ENCODE results near the gene AHNAK. TPM values are rescaled to one million over a fixed set of nuclear protein-coding genes. Genes with fewer than 3 reads are reported as not detected.

The AHNAK gene
- total and polyA plus RNA-seq, 4 donors, result 22.6 to 110 (median 38.1) TPM

DNA sequence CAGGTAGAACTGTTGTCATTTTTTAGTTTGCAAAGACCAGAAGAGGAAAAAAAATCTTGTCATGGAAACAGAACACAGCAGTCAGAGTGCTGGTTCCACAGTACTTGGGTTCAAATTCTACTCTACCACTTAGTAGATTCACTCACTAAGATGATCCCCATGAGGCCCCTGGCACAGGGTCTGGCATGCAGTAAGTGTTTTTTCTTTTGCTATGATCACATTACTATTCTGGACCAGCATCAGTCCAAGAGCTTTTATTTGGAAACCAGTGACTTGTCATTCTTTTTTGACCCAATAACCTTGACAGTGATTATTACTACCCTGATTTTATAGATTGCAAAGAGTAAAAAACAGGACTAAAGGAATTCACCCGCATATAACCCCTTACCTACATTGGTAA lies 23.0 kb upstream of the AHNAK start:
- Histone ChIP-seq H3K36me3 (ENCODE audit: control insufficient read depth in 4 of 4, insufficient read depth in 3 of 4, low read depth in 1 of 4, low read length in 3 of 4) (peaks cover 7 to 42% (median 34%) of the 10 kb centered on the region in 4 donors), H3K27me3 (ENCODE audit: control insufficient read depth in 4 of 4, insufficient read depth in 4 of 4, low read length in 3 of 4) (no peaks in the 10 kb centered on the region), H3K9me3 (ENCODE audit: control insufficient read depth in 4 of 4, low read length in 3 of 4) (no peaks in the 10 kb centered on the region), H3K9ac (ENCODE audit: low read depth in 1 of 2, low read length in 2 of 2) (no peak overlapping the region), H3K27ac (ENCODE audit: low read depth in 1 of 2, low read length in 2 of 2) (no peak overlapping the region), H3K4me1 (ENCODE audit: control insufficient read depth in 4 of 4, insufficient read depth in 4 of 4, low read length in 3 of 4) (peaks cover 2 to 38% (median 32%) of the 10 kb centered on the region in 4 donors), H3K4me3 (ENCODE audit: low read depth in 1 of 3, low read length in 3 of 3) (no peak overlapping the region)
- WGBS, result 83% methylated on average over 1 of the region's 1 CpG
- no peak for DNase-seq (ENCODE audit: low spot score)
- TF ChIP-seq ATF3 (IDR thresholded peaks at IDR 0.05), result no peak
- TF ChIP-seq YY1 (IDR thresholded peaks at IDR 0.05), result no peak
- no peak for TF ChIP-seq RAD21 (IDR thresholded peaks at IDR 0.05)
- TF ChIP-seq FOXA2 (IDR thresholded peaks at IDR 0.05), result no peak
- TF ChIP-seq, protein P1, sequence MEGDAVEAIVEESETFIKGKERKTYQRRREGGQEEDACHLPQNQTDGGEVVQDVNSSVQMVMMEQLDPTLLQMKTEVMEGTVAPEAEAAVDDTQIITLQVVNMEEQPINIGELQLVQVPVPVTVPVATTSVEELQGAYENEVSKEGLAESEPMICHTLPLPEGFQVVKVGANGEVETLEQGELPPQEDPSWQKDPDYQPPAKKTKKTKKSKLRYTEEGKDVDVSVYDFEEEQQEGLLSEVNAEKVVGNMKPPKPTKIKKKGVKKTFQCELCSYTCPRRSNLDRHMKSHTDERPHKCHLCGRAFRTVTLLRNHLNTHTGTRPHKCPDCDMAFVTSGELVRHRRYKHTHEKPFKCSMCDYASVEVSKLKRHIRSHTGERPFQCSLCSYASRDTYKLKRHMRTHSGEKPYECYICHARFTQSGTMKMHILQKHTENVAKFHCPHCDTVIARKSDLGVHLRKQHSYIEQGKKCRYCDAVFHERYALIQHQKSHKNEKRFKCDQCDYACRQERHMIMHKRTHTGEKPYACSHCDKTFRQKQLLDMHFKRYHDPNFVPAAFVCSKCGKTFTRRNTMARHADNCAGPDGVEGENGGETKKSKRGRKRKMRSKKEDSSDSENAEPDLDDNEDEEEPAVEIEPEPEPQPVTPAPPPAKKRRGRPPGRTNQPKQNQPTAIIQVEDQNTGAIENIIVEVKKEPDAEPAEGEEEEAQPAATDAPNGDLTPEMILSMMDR (IDR thresholded peaks at IDR 0.05; ENCODE audit: low read depth, low read length, missing input control), result no peak
- TF ChIP-seq FOXA1 (IDR thresholded peaks at IDR 0.05), result no peak
- TF ChIP-seq HNF4A (conservative IDR thresholded peaks at IDR 0.05), result no peak
- TF ChIP-seq, protein P2, sequence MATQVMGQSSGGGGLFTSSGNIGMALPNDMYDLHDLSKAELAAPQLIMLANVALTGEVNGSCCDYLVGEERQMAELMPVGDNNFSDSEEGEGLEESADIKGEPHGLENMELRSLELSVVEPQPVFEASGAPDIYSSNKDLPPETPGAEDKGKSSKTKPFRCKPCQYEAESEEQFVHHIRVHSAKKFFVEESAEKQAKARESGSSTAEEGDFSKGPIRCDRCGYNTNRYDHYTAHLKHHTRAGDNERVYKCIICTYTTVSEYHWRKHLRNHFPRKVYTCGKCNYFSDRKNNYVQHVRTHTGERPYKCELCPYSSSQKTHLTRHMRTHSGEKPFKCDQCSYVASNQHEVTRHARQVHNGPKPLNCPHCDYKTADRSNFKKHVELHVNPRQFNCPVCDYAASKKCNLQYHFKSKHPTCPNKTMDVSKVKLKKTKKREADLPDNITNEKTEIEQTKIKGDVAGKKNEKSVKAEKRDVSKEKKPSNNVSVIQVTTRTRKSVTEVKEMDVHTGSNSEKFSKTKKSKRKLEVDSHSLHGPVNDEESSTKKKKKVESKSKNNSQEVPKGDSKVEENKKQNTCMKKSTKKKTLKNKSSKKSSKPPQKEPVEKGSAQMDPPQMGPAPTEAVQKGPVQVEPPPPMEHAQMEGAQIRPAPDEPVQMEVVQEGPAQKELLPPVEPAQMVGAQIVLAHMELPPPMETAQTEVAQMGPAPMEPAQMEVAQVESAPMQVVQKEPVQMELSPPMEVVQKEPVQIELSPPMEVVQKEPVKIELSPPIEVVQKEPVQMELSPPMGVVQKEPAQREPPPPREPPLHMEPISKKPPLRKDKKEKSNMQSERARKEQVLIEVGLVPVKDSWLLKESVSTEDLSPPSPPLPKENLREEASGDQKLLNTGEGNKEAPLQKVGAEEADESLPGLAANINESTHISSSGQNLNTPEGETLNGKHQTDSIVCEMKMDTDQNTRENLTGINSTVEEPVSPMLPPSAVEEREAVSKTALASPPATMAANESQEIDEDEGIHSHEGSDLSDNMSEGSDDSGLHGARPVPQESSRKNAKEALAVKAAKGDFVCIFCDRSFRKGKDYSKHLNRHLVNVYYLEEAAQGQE (IDR thresholded peaks at IDR 0.05), result no peak

GRCh38 chr11:62567018-62567633 lies 20.5 kb upstream of the AHNAK start:
- peaks cover 13 to 50% (median 41%) of the 10 kb centered on the region in 4 donors for H3K36me3 ChIP-seq (ENCODE audit: control insufficient read depth in 4 of 4, insufficient read depth in 3 of 4, low read depth in 1 of 4, low read length in 3 of 4)
- H3K27me3 ChIP-seq (ENCODE audit: control insufficient read depth in 4 of 4, insufficient read depth in 4 of 4, low read length in 3 of 4), result no peaks in the 10 kb centered on the region
- H3K27ac ChIP-seq (ENCODE audit: low read depth in 1 of 2, low read length in 2 of 2), result peak overlapping the region in 1 of 2 donors; percentile 3
- DNase-seq (ENCODE audit: low spot score), result no peak
- no peak for TF ChIP-seq FOXA2 (IDR thresholded peaks at IDR 0.05)
- H3K9ac ChIP-seq (ENCODE audit: low read depth in 1 of 2, low read length in 2 of 2), result peak overlapping the region in 1 of 2 donors; percentile 16
- H3K9me3 ChIP-seq (ENCODE audit: control insufficient read depth in 4 of 4, low read length in 3 of 4), result no peaks in the 10 kb centered on the region
- H3K4me3 ChIP-seq (ENCODE audit: low read depth in 1 of 3, low read length in 3 of 3), result no peak overlapping the region
- H3K4me1 ChIP-seq (ENCODE audit: control insufficient read depth in 4 of 4, insufficient read depth in 4 of 4, low read length in 3 of 4), result peaks cover 1 to 31% (median 21%) of the 10 kb centered on the region in 4 donors
- WGBS, result 79% methylated on average over 8 of the region's 8 CpGs

- Histone ChIP-seq H3K9ac (ENCODE audit: low read depth in 1 of 2, low read length in 2 of 2) (no peak overlapping the region), H3K4me3 (ENCODE audit: low read depth in 1 of 3, low read length in 3 of 3) (no peak overlapping the region), H3K27me3 (ENCODE audit: control insufficient read depth in 4 of 4, insufficient read depth in 4 of 4, low read length in 3 of 4) (no peaks in the 10 kb centered on the region), H3K36me3 (ENCODE audit: control insufficient read depth in 4 of 4, insufficient read depth in 3 of 4, low read depth in 1 of 4, low read length in 3 of 4) (peaks cover 13 to 48% (median 35%) of the 10 kb centered on the region in 4 donors), H3K27ac (ENCODE audit: low read depth in 1 of 2, low read length in 2 of 2) (no peak overlapping the region), H3K9me3 (ENCODE audit: control insufficient read depth in 4 of 4, low read length in 3 of 4) (no peaks in the 10 kb centered on the region), H3K4me1 (ENCODE audit: control insufficient read depth in 4 of 4, insufficient read depth in 4 of 4, low read length in 3 of 4) (peaks cover 1 to 31% (median 20%) of the 10 kb centered on the region in 4 donors)
- DNase-seq (ENCODE audit: low spot score), result no peak
- 84% methylated on average over 8 of the region's 8 CpGs for WGBS
- TF ChIP-seq GABPA (IDR thresholded peaks at IDR 0.05 in 1 of 2, conservative IDR thresholded peaks at IDR 0.05 in 1 of 2) (no peak), HNF4A (conservative IDR thresholded peaks at IDR 0.05) (no peak), FOXA1 (IDR thresholded peaks at IDR 0.05) (no peak), EGR1 (IDR thresholded peaks at IDR 0.05; ENCODE audit: low read depth in 2 of 2) (no peak), FOXA2 (IDR thresholded peaks at IDR 0.05) (no peak), ATF3 (IDR thresholded peaks at IDR 0.05) (no peak), RXRA (IDR thresholded peaks at IDR 0.05) (no peak), JUND (IDR thresholded peaks at IDR 0.05) (no peak), RAD21 (IDR thresholded peaks at IDR 0.05) (no peak), TAF1 (conservative IDR thresholded peaks at IDR 0.05) (no peak), MAX (IDR thresholded peaks at IDR 0.05) (no peak), YY1 (IDR thresholded peaks at IDR 0.05) (no peak), HNF4G (IDR thresholded peaks at IDR 0.05) (no peak), ZBTB33 (IDR thresholded peaks at IDR 0.05) (no peak), SP1 (IDR thresholded peaks at IDR 0.05) (no peak)
Observed at GRCh38 chr11:62566247-62566646, 19.6 kb upstream of the AHNAK start.
